ENCODE data around the gene DVL1.

GRCh38 chr1:1311107-1312104 is 37.8 kb downstream of the DVL1 start:
- TF ChIP-seq SUZ12 (IDR thresholded peaks at IDR 0.05; ENCODE audit: extremely low read depth, insufficient read depth, insufficient read length) = no peak
- no peak for TF ChIP-seq ZNF274 (IDR thresholded peaks at IDR 0.05; ENCODE audit: low read depth, low read length)
- TF ChIP-seq YY1 (IDR thresholded peaks at IDR 0.05; ENCODE audit: insufficient read depth, insufficient read length) = no peak

All from NT2/D1 (cell line).